ENCODE results near the gene ZNF440. TPM values are rescaled to one million over a fixed set of nuclear protein-coding genes. Genes with fewer than 3 reads are reported as not detected.
"Not testable (repeated sequence)": the region's sequence is repeated elsewhere in the genome, so short reads cannot be mapped to it uniquely, and the experiment has no call there.

ZNF440 gene
- polyA plus RNA-seq, 1 donor from 2014 or later, result 1.7 TPM

GRCh38 chr19:11798391-11799330 lies 15.4 kb upstream of the ZNF440 start, which contains the start of gene ZNF491:
TSS of gene ZNF491 (plus strand) at chr19:11798523. CDS start at chr19:11805954, 7,431 bp downstream.
- peak within 1 kb of the TSS; percentile 61 to 89 (median 63) for H3K27ac Mint-ChIP-seq
- peak within 1 kb of the TSS; percentile 89 to 96 (median 92) for H3K4me3 Mint-ChIP-seq
- no peaks in the 10 kb centered on the region for H3K27me3 Mint-ChIP-seq
- no peaks in the 10 kb centered on the region for H3K9me3 Mint-ChIP-seq
- no peaks in the 10 kb centered on the region for H3K36me3 Mint-ChIP-seq
- peaks cover 10 to 14% (median 12%) of the 10 kb centered on the region in 3 donors for H3K4me1 Mint-ChIP-seq

- H3K9me3 Mint-ChIP-seq, result peaks cover 5 to 26% (median 23%) of the 10 kb centered on the region in 3 donors
- H3K36me3 Mint-ChIP-seq, result peaks cover 3% of the 10 kb centered on the region
- no peak overlapping the region for H3K27ac Mint-ChIP-seq
These were observed 7.5 kb upstream of the ZNF440 start for GRCh38 chr19:11806354-11807098.

GRCh38 chr19:11807099-11807380 lies 7.0 kb upstream of the ZNF440 start:
- Mint-ChIP-seq H3K36me3 (peaks cover 3% of the 10 kb centered on the region), H3K4me1 (no peaks in the 10 kb centered on the region), H3K4me3 (no peak overlapping the region), H3K27ac (no peak overlapping the region), H3K27me3 (no peaks in the 10 kb centered on the region), H3K9me3 (peaks cover 5 to 26% (median 23%) of the 10 kb centered on the region in 3 donors)

More at GRCh38 chr19:11806354-11807098, 7.5 kb upstream of the ZNF440 start:
- no peaks in the 10 kb centered on the region for H3K27me3 Mint-ChIP-seq
- H3K4me1 Mint-ChIP-seq, result no peaks in the 10 kb centered on the region
- no peak overlapping the region for H3K4me3 Mint-ChIP-seq

GRCh38 chr19:11813703-11814028 lies 407 bp upstream of the ZNF440 start:
- H3K36me3 Mint-ChIP-seq, result peaks cover 8% of the 10 kb centered on the region
- H3K27me3 Mint-ChIP-seq, result no peaks in the 10 kb centered on the region
- H3K9me3 Mint-ChIP-seq, result peaks cover 0 to 4% (median 0%) of the 10 kb centered on the region in 3 donors
- peaks cover 11 to 25% (median 16%) of the 10 kb centered on the region in 3 donors for H3K4me1 Mint-ChIP-seq
- H3K4me3 Mint-ChIP-seq, result peak overlapping the region; percentile 91 to 99 (median 96)
- peak overlapping the region; percentile 34 to 93 (median 80) for H3K27ac Mint-ChIP-seq

- Mint-ChIP-seq H3K36me3 (peaks cover 10% of the 10 kb centered on the region), H3K4me3 (peak overlapping the region; percentile 91 to 99 (median 92)), H3K4me1 (peaks cover 11 to 25% (median 16%) of the 10 kb centered on the region in 3 donors), H3K27ac (no peak overlapping the region), H3K27me3 (no peaks in the 10 kb centered on the region), H3K9me3 (no peaks in the 10 kb centered on the region)
These were observed 595 bp downstream of the ZNF440 start for GRCh38 chr19:11814700-11815035.

- Mint-ChIP-seq H3K4me1 (peaks cover 0 to 9% (median 2%) of the 10 kb centered on the region in 3 donors), H3K4me3 (no peak overlapping the region), H3K27ac (no peak overlapping the region), H3K36me3 (peaks cover 11% of the 10 kb centered on the region), H3K9me3 (peaks cover 0 to 5% (median 3%) of the 10 kb centered on the region in 3 donors), H3K27me3 (no peaks in the 10 kb centered on the region)
These were observed 7.5 kb downstream of the ZNF440 start for GRCh38 chr19:11821474-11822109.

- peaks cover 2 to 42% (median 33%) of the 10 kb centered on the region in 3 donors for H3K9me3 Mint-ChIP-seq
- H3K36me3 Mint-ChIP-seq, result peaks cover 42% of the 10 kb centered on the region
- H3K27ac Mint-ChIP-seq, H3K4me1 Mint-ChIP-seq, H3K4me3 Mint-ChIP-seq, H3K27me3 Mint-ChIP-seq: not testable (repeated sequence)
These were observed 15.1 kb downstream of the ZNF440 start for GRCh38 chr19:11828957-11829876.

- H3K27ac Mint-ChIP-seq, result no peak overlapping the region
- no peaks in the 10 kb centered on the region for H3K27me3 Mint-ChIP-seq
- peaks cover 38% of the 10 kb centered on the region for H3K36me3 Mint-ChIP-seq
- H3K9me3 Mint-ChIP-seq, result peaks cover 4 to 37% (median 31%) of the 10 kb centered on the region in 3 donors
- no peak overlapping the region for H3K4me3 Mint-ChIP-seq
- H3K4me1 Mint-ChIP-seq, result peaks cover 0 to 3% (median 0%) of the 10 kb centered on the region in 3 donors
These were observed 18.3 kb downstream of the ZNF440 start for GRCh38 chr19:11832253-11832912.

GRCh38 chr19:11833541-11833940 lies 19.5 kb downstream of the ZNF440 start:
- Mint-ChIP-seq H3K36me3 (peaks cover 38% of the 10 kb centered on the region), H3K4me3 (no peak overlapping the region), H3K9me3 (peaks cover 4 to 35% (median 27%) of the 10 kb centered on the region in 3 donors), H3K4me1 (peaks cover 0 to 3% (median 0%) of the 10 kb centered on the region in 3 donors), H3K27me3 (no peaks in the 10 kb centered on the region), H3K27ac (no peak overlapping the region)

GRCh38 chr19:11835626-11836066 lies 21.6 kb downstream of the ZNF440 start:
- H3K36me3 Mint-ChIP-seq, result peaks cover 23% of the 10 kb centered on the region
- H3K9me3 Mint-ChIP-seq, result peaks cover 4 to 26% (median 14%) of the 10 kb centered on the region in 3 donors
- H3K4me3 Mint-ChIP-seq, H3K27ac Mint-ChIP-seq, H3K4me1 Mint-ChIP-seq, H3K27me3 Mint-ChIP-seq: not testable (repeated sequence)

GRCh38 chr19:11843722-11844121 lies 29.6 kb downstream of the ZNF440 start:
- H3K9me3 Mint-ChIP-seq, result peaks cover 0 to 7% (median 0%) of the 10 kb centered on the region in 3 donors
- H3K27ac Mint-ChIP-seq, result no peak overlapping the region
- no peaks in the 10 kb centered on the region for H3K36me3 Mint-ChIP-seq
- H3K27me3 Mint-ChIP-seq, result peaks cover 2% of the 10 kb centered on the region
- no peak overlapping the region for H3K4me3 Mint-ChIP-seq
- H3K4me1 Mint-ChIP-seq, result peaks cover 6 to 7% (median 6%) of the 10 kb centered on the region in 3 donors

GRCh38 chr19:11847615-11848014 lies 33.5 kb downstream of the ZNF440 start:
- H3K36me3 Mint-ChIP-seq, H3K27me3 Mint-ChIP-seq, H3K9me3 Mint-ChIP-seq: not testable (repeated sequence)
- Mint-ChIP-seq H3K4me3 (peak overlapping the region in 3 of 4 donors; percentile 83 to 95 (median 85)), H3K27ac (peak overlapping the region in 1 of 3 donors; percentile 83), H3K4me1 (peaks cover 14 to 22% (median 17%) of the 10 kb centered on the region in 3 donors)

- peak overlapping the region; percentile 83 to 97 (median 87) for H3K27ac Mint-ChIP-seq
These were observed 34.1 kb downstream of the ZNF440 start for GRCh38 chr19:11848200-11848593.

More at GRCh38 chr19:11848200-11848593, 34.1 kb downstream of the ZNF440 start:
- Mint-ChIP-seq H3K9me3 (peaks cover 0 to 3% (median 1%) of the 10 kb centered on the region in 3 donors), H3K4me3 (peak overlapping the region; percentile 83 to 97 (median 95)), H3K36me3 (peaks cover 5% of the 10 kb centered on the region), H3K27me3 (no peaks in the 10 kb centered on the region), H3K4me1 (peaks cover 14 to 22% (median 17%) of the 10 kb centered on the region in 3 donors)

Measured in IgD-negative memory B cell (primary cell).